Erythroblast (primary cell): ENCODE measurements around the gene ZNF358.

ENCODE experiments used
- DNase-seq, 2 experiments: peaks; one replicate each; lab custom pipeline; 2025; lab: John Stamatoyannopoulos, UW
- GATA1 ChIP-seq: IDR thresholded peaks from 2 replicates; pipeline ENCODE4 v1.6.1; 2011; ENCODE audit warnings: low read depth, mild to moderate bottlenecking, control low read depth, low read length, moderate library complexity
- POLR2A ChIP-seq: IDR thresholded peaks from 2 replicates; pipeline ENCODE4 v1.6.1; 2011; ENCODE audit warnings: mild to moderate bottlenecking, low read length

Gene ZNF358

DNA sequence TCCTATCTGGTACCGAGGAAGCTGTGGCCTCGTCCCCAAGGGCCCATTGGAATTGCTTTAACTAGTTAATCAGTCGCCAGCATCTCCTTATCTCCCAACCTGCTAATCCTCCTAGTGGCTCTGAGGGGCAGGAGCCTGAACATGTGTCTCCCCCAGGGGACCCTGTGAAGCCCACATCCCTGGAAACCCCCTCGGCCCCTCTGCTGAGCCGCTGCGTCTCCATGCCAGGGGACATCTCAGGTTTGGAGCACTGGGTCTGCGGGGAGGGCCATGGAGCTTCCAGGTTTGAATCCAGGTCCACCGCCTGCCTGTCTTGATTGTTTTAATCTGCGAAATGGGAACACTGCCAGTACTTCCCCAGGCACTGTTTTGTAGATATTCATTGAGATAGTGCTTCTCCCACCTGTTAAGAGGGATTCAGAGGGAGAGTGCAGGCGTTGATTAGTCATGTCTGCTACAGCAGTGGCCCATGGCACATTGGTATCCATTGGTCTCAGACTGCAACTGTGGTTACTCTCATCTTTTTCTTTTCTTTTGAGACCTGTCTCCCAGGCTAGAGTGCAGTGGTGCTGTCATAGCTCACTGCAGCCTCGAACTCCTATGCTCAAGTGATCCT is 26.0 kb downstream of the ZNF358 start:
- TF ChIP-seq POLR2A: no peak
- no peak for TF ChIP-seq GATA1
- no peak for DNase-seq

DNA sequence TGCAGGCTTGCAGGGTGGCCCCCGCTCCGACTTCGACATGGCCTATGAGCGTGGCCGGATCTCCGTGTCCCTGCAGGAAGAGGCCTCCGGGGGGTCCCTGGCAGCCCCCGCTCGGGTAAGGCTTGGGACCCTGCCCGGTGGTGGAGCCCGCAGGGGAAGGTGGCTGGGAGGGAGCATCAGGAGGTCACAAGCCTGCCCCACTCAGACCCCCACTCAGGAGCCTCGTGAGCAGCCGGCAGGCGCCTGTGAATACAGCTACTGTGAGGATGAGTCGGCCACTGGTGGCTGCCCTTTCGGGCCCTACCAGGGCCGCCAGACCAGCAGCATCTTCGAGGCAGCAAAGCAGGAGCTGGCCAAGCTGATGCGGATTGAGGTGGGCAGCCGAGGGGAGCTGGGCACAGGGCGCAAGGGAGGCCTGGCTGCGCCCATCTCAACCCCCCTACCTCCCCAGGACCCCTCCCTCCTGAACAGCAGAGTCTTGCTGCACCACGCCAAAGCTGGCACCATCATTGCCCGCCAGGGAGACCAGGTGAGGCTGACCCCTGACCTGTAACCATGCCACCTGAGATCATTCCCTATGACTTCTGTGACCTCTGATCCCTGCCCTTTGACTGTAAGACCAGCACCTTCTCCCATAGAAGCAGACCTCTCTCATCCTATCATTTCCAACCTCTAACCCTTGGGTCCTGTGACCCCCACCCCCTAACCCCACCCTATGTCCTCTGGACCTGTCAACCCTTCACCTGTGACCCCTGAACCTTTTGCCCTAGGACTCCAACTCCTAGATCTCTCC is 26.8 kb downstream of the ZNF358 start:
- TF ChIP-seq POLR2A (no peak), GATA1 (no peak)
- no peak for DNase-seq

DNA sequence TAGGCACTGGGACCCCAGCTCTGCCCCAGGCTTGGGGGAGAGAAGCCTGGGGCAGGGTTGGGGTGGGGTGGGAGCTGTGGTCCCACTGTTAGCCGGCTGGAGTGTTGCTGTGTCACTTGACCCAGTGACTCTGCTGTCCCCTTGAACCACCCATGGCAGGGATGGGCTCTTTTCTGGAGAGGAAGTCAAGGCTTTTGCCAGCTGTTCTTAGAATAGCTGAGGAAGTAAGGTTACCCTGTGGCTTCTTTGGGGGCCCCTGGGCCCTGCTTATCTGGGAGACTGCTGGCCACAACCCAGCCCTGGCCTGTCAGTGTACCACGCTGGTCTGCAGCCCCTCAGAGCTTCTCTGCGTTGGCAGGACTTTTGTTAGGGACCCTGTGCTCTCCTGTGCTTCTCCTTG is 28.7 kb downstream of the ZNF358 start:
- no peak for TF ChIP-seq GATA1
- TF ChIP-seq POLR2A: no peak
- peak; percentile 62 to 68 for DNase-seq

DNA sequence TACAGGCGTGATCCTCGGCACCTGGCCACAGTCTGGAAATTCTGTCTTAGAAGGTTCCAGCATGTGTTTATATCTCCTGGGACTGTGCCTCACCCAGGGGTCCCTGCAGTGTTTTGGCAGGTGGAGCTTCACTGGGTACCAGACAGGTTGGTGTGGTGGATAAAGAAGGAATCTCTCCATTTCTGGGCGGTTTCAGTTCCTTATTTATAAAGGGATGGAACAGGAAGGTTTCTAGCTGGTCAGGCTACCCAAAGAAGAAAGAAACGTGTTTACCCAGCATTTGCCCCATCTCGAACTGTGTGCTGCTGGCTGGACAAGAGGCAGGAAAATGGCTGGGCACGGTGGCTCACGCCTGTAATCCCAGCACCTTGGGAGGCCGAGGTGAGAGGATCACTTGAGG is 29.4 kb downstream of the ZNF358 start:
- TF ChIP-seq POLR2A: no peak
- no peak for TF ChIP-seq GATA1
- DNase-seq: no peak

DNA sequence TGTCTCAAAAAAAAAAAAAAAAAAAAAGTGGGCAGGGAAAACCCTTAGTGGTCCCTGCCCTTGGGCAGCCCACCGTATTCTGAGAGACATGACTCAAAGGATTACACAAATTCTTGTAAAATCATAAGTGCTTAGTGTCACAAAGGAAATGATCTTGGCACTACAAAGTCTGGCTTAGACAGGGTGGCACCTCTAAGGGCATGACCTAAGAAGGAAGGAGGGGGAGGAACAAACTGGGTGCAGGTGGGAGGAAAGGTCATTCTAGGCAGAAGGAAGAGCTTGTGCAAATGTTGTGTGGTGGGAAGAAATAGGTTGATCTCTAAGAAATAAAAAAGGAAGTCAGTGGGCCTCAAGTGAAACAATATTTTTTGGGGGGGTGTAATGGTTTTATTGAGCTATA is 30.0 kb downstream of the ZNF358 start:
- no peak for DNase-seq
- TF ChIP-seq POLR2A (no peak), GATA1 (no peak)

- no peak for DNase-seq
- no peak for TF ChIP-seq GATA1
These were observed 31.3 kb downstream of the ZNF358 start for GRCh38 chr19:7547159-7547558.

DNA sequence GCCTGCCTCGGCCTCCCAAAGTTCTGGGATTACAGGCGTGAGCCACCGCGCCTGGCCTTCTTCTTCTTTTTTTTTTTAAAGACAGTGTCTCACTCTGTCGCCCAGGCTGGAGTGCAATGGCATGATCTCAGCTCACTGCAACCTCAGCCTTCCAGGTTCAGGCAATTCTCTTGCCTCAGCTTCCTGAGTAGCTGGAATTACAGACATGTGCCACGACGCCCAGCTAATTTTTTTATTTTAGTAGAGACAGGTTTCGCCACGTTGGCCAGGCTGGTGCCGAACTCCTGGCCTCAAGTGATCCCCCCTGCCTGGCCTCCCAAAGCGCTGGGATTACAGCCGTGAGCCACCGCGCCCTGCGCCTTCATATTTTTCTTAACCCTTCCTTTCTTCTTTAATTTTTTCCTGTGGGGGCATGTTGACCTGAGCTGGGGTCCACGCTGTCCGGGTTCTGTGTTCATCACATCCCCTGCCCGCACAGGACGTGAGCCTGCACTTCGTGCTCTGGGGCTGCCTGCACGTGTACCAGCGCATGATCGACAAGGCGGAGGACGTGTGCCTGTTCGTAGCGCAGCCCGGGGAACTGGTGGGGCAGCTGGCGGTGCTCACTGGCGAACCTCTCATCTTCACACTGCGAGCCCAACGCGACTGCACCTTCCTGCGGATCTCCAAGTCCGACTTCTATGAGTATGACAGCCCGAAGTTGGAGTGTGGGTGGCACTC is 33.7 kb downstream of the ZNF358 start:
- no peak for DNase-seq
- TF ChIP-seq GATA1 (no peak), POLR2A (no peak)

DNA sequence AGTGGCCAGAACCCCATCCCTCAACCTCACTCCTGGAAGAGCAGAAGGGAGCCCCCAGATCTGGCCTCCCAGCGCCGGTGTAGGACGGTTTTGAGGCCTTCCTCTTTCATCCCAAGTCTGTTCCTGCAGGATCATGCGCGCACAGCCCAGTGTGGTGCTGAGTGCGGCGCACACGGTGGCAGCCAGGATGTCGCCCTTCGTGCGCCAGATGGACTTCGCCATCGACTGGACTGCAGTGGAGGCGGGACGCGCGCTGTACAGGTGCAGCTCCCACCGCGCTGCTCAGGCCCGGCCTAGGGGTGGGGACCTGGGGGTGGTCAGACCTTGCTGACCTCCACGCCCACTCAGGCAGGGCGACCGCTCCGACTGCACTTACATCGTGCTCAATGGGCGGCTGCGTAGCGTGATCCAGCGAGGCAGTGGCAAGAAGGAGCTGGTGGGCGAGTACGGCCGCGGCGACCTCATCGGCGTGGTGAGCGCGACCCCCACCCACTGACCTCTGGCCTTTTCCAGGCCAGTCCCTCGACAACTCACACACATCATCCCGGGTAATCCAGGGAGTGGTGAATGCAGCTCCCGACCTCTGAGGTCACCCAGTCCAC is 34.4 kb downstream of the ZNF358 start:
- TF ChIP-seq POLR2A: no peak
- no peak for TF ChIP-seq GATA1
- DNase-seq: no peak

GRCh38 chr19:7550987-7551761 is 35.3 kb downstream of the ZNF358 start:
- peak in 1 of 2 experiments; percentile 63 for DNase-seq

GRCh38 chr19:7552781-7553180 is 36.9 kb downstream of the ZNF358 start:
- no peak for TF ChIP-seq POLR2A
- TF ChIP-seq GATA1: no peak
- no peak for DNase-seq

More at GRCh38 chr19:7550987-7551761, 35.3 kb downstream of the ZNF358 start:
- TF ChIP-seq GATA1 (no peak), POLR2A (no peak)

GRCh38 chr19:7554565-7554964 is 38.7 kb downstream of the ZNF358 start:
- DNase-seq: no peak
- no peak for TF ChIP-seq POLR2A
- TF ChIP-seq GATA1: no peak

DNA sequence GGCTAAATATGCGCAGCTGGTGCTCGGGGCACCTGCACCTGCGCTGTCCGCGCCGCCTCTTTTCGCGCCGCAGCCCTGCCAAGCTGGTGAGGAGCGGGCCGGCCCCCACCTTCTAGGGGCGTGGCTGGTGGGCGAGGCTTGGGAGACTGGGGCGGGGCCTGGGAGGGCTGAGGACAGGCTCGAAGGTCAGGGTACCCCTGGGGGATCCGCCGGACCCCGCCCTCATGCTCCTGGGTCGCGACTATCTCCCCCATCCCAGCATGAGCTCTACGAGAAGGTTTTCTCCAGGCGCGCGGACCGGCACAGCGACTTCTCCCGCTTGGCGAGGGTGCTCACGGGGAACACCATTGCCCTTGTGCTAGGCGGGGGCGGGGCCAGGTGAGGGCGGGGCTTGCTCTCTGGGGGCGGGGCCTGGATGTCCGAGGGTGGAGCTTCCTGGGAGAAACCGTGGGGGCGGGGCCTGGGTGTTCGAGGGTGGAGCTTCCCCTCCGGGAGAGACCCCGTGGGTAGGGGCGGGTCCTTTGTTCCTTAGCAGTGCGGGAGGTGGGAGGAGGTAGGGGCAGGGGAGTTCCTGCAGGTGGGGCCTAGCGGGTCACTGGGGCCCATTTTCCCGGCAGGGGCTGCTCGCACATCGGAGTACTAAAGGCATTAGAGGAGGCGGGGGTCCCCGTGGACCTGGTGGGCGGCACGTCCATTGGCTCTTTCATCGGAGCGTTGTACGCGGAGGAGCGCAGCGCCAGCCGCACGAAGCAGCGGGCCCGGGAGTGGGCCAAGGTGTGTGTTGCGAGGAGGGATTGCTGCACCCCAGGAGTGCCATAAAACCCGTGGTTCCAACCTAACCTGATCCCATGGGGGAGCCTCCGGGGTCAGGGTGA is 39.3 kb downstream of the ZNF358 start:
- no peak for DNase-seq

GRCh38 chr19:7556696-7557315 is 40.9 kb downstream of the ZNF358 start:
- TF ChIP-seq GATA1 (no peak), POLR2A (no peak)
- no peak for DNase-seq

More for the DNA sequence above, 39.3 kb downstream of the ZNF358 start:
- no peak for TF ChIP-seq GATA1
- TF ChIP-seq POLR2A: no peak
